HepG2 (cell line): ENCODE measurements around the gene KIF3C. TPM values are rescaled to one million over a fixed set of nuclear protein-coding genes. Genes with fewer than 3 reads are reported as not detected.
A peak's percentile ranks its signal among the peaks of the same experiment; 100 is the strongest.

ENCODE experiments used
- AHR ChIP-seq: IDR thresholded peaks from 2 replicates; pipeline ENCODE4 v1.6.1; 2018; ENCODE audit warnings: missing genetic modification reagents, missing compliant biosample characterization
- BHLHE40 ChIP-seq: IDR thresholded peaks from 2 replicates; pipeline ENCODE4 v1.6.1; 2011; ENCODE audit warnings: low read length, improper control_type of control experiment
- CREM ChIP-seq, 2 experiments: sonication (generic) in 1 of 2; formaldehyde crosslinking in 1 of 2; IDR thresholded peaks; 2 replicates each; pipeline versions ENCODE4 v1.4.0 to v1.6.1; 2016 to 2020; ENCODE audit warnings: antibody characterized with exemption in 1 of 2, mild to moderate bottlenecking in 1 of 2, missing genetic modification reagents in 1 of 2
- GABPA ChIP-seq, 2 experiments: IDR thresholded peaks; 2 replicates each; pipeline ENCODE4 v1.6.1; 2011 to 2016; ENCODE audit warnings: low read depth in 2 of 2, low read length in 1 of 2, missing biosample characterization in 1 of 2, missing genetic modification characterization in 1 of 2
- HCFC1 ChIP-seq: fragments of 150-350 bp; IDR thresholded peaks from 2 replicates; pipeline ENCODE4 v1.6.1; 2014; ENCODE audit warnings: low read depth, low read length
- KDM1A ChIP-seq: IDR thresholded peaks from 2 replicates; pipeline ENCODE4 v1.6.1; 2016; ENCODE audit warnings: missing compliant biosample characterization
- KLF6 ChIP-seq: IDR thresholded peaks from 2 replicates; pipeline ENCODE4 v1.8.0; 2016; ENCODE audit warnings: missing biosample characterization, missing genetic modification reagents
- MED8 ChIP-seq: sonication (generic); formaldehyde crosslinking; IDR thresholded peaks from 2 replicates; pipeline ENCODE4 v1.8.1; 2023; ENCODE audit warnings: mild to moderate bottlenecking, missing genetic modification reagents; ENCODE audit not compliant: insufficient replicate concordance
- NAIF1 ChIP-seq: sonication (generic); formaldehyde crosslinking; IDR thresholded peaks from 2 replicates; pipeline ENCODE4 v1.5.0; 2020; ENCODE audit warnings: mild to moderate bottlenecking, missing genetic modification reagents, borderline replicate concordance
- RBAK ChIP-seq: sonication (generic); formaldehyde crosslinking; IDR thresholded peaks from 2 replicates; pipeline ENCODE4 v1.5.1; 2020; ENCODE audit warnings: mild to moderate bottlenecking, missing genetic modification reagents
- SP1 ChIP-seq, 2 experiments: fragments of 450-650 bp in 1 of 2; sonication (generic) in 1 of 2; formaldehyde crosslinking in 1 of 2; IDR thresholded peaks; 2 replicates each; pipeline versions ENCODE4 v1.4.0 to v1.6.1; 2016 to 2020; ENCODE audit warnings: missing genetic modification reagents in 1 of 2
- TARDBP ChIP-seq: sonication (generic); formaldehyde crosslinking; IDR thresholded peaks from 2 replicates; pipeline ENCODE4 v1.8.0; 2022; ENCODE audit warnings: mild to moderate bottlenecking, missing genetic modification reagents
- ZFP36 ChIP-seq: fragments of 150-350 bp; IDR thresholded peaks from 2 replicates; pipeline ENCODE4 v1.6.1; 2018; ENCODE audit warnings: borderline replicate concordance, low read length, low read depth; ENCODE audit not compliant: partially characterized antibody
- ZFYVE20 ChIP-seq: sonication (generic); formaldehyde crosslinking; IDR thresholded peaks from 2 replicates; pipeline ENCODE4 v1.8.0; 2023; ENCODE audit warnings: low read depth, mild to moderate bottlenecking, moderate library complexity, missing genetic modification reagents, borderline replicate concordance
- ZNF24 ChIP-seq: fragments of 450-650 bp; IDR thresholded peaks from 2 replicates; pipeline ENCODE4 v1.6.1; 2017; ENCODE audit warnings: antibody characterized with exemption, mild to moderate bottlenecking
- ZNF30 ChIP-seq: sonication (generic); formaldehyde crosslinking; IDR thresholded peaks from 2 replicates; pipeline ENCODE4 v1.5.0; 2020; ENCODE audit warnings: mild to moderate bottlenecking, missing genetic modification reagents
- ZNF430 ChIP-seq: sonication (generic); formaldehyde crosslinking; IDR thresholded peaks from 2 replicates; pipeline ENCODE4 v1.9.0; 2021; ENCODE audit warnings: mild to moderate bottlenecking, missing genetic modification reagents
- ZNF557 ChIP-seq: sonication (generic); formaldehyde crosslinking; IDR thresholded peaks from 2 replicates; pipeline ENCODE4 v1.4.0; 2020; ENCODE audit warnings: missing genetic modification reagents
- ZNF569 ChIP-seq: sonication (generic); formaldehyde crosslinking; IDR thresholded peaks from 2 replicates; pipeline ENCODE4 v1.5.0; 2020; ENCODE audit warnings: mild to moderate bottlenecking, missing genetic modification reagents, moderate library complexity, borderline replicate concordance
- polyA plus RNA-seq, 8 experiments: library from polyadenylated mRNA; depleted of rRNA in 3 of 8; stranded (reverse) in 7 of 8; unstranded in 1 of 8; fragments of >200 nt; fragmentation: Illumina TruSeq in 4 of 8; extraction: Trizol in 4 of 8; gene quantifications; 2 replicates each; pipeline versions ENCODE4 v1.2.1 to v1.2.3, GENCODE V29; 2011 to 2016; ENCODE audit warnings: low read depth in 4 of 8, missing spikeins in 1 of 8, mixed read lengths in 1 of 8; ENCODE audit not compliant: insufficient read depth in 1 of 8
- total RNA-seq, 5 experiments: library from RNA; depleted of rRNA; stranded (reverse); fragments of >200 nt; fragmentation: Illumina TruSeq; extraction: Trizol; gene quantifications; 2 replicates each; pipeline ENCODE4 v1.2.3, GENCODE V29; 2016; ENCODE audit warnings: low read depth in 1 of 5
- TF ChIP-seq, protein P1 (sequence below): fragments of 450-650 bp; IDR thresholded peaks from 2 replicates; pipeline ENCODE4 v1.6.1; 2016
- TF ChIP-seq, protein P2 (sequence below): sonication (generic); formaldehyde crosslinking; IDR thresholded peaks from 2 replicates; pipeline ENCODE4 v1.5.0; 2020; ENCODE audit warnings: missing genetic modification reagents, mild to moderate bottlenecking, borderline replicate concordance
- TF ChIP-seq, protein P3 (sequence below): IDR thresholded peaks from 2 replicates; pipeline ENCODE4 v1.6.1; 2016; ENCODE audit warnings: missing compliant biosample characterization, missing genetic modification reagents, borderline replicate concordance
- TF ChIP-seq, protein P4 (sequence below): sonication (generic); formaldehyde crosslinking; IDR thresholded peaks from 2 replicates; pipeline ENCODE4 v1.4.0; 2020; ENCODE audit warnings: mild to moderate bottlenecking, missing genetic modification reagents, borderline replicate concordance
- TF ChIP-seq, protein P5 (sequence below): sonication (generic); formaldehyde crosslinking; IDR thresholded peaks from 2 replicates; pipeline ENCODE4 v1.4.0; 2020; ENCODE audit warnings: missing genetic modification reagents

KIF3C gene
- total and polyA plus RNA-seq, 2 of the 13 experiments (the other 11 are each of a cell fraction or from before 2014, with no cell fraction given): 3.6 to 4.9 TPM

DNA sequence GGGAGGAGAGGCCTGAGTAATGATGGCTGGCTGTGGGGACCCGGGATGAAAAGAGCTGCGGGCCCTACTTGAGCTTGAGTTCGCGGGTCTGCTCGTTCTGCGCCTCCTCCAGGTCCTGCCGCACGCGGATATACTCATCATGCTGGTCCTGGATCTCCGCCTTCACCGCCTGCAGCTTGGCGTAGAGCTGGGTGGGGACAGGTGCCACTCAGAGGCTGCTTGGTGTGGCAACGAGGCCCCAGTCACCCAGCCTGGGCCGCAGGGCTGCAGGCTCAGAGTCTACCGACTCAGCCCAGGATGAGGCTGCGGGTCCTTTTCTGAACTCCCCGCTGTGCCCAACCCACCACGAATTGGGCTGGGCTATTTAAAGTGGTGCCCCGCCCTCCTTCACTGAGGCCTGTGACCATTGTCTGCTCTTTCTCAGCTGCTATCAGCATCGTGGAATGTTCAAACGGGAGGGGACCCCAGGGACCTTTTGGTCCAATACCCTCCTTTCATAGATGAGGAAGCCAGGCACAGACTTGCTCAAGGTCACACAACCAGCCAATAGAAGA lies 28.0 kb downstream of the KIF3C start (continued):
- TF ChIP-seq, protein P1, sequence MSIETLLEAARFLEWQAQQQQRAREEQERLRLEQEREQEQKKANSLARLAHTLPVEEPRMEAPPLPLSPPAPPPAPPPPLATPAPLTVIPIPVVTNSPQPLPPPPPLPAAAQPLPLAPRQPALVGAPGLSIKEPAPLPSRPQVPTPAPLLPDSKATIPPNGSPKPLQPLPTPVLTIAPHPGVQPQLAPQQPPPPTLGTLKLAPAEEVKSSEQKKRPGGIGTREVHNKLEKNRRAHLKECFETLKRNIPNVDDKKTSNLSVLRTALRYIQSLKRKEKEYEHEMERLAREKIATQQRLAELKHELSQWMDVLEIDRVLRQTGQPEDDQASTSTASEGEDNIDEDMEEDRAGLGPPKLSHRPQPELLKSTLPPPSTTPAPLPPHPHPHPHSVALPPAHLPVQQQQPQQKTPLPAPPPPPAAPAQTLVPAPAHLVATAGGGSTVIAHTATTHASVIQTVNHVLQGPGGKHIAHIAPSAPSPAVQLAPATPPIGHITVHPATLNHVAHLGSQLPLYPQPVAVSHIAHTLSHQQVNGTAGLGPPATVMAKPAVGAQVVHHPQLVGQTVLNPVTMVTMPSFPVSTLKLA: no peak
- TF ChIP-seq HCFC1 (no peak), ZFYVE20 (CRISPR knock-in tag) (no peak), SP1 (IDR thresholded peaks at IDR 0.05) (no peak), SP1 (CRISPR knock-in tag; IDR thresholded peaks at IDR 0.05) (no peak), GABPA (IDR thresholded peaks at IDR 0.05; ENCODE audit: low read depth, low read length) (no peak), GABPA (CRISPR knock-in tag; IDR thresholded peaks at IDR 0.05; ENCODE audit: low read depth) (no peak), NAIF1 (CRISPR knock-in tag) (no peak), ZNF569 (CRISPR knock-in tag) (no peak), ZNF30 (CRISPR knock-in tag) (no peak), KLF6 (CRISPR knock-in tag) (no peak), ZNF24 (no peak), KDM1A (CRISPR knock-in tag) (no peak), ZNF430 (CRISPR knock-in tag) (0 out of 2 replicates have a peak, but pooled peaks have one; percentile 24), AHR (CRISPR knock-in tag) (no peak), MED8 (CRISPR knock-in tag) (no peak), ZNF557 (CRISPR knock-in tag) (no peak), TARDBP (CRISPR knock-in tag) (no peak), CREM (IDR thresholded peaks at IDR 0.05) (no peak), CREM (CRISPR knock-in tag; IDR thresholded peaks at IDR 0.05) (no peak), ZFP36 (no peak), RBAK (CRISPR knock-in tag) (no peak), BHLHE40 (no peak)
- TF ChIP-seq, protein P2, sequence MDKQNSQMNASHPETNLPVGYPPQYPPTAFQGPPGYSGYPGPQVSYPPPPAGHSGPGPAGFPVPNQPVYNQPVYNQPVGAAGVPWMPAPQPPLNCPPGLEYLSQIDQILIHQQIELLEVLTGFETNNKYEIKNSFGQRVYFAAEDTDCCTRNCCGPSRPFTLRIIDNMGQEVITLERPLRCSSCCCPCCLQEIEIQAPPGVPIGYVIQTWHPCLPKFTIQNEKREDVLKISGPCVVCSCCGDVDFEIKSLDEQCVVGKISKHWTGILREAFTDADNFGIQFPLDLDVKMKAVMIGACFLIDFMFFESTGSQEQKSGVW (CRISPR knock-in tag): no peak
- TF ChIP-seq, protein P3, sequence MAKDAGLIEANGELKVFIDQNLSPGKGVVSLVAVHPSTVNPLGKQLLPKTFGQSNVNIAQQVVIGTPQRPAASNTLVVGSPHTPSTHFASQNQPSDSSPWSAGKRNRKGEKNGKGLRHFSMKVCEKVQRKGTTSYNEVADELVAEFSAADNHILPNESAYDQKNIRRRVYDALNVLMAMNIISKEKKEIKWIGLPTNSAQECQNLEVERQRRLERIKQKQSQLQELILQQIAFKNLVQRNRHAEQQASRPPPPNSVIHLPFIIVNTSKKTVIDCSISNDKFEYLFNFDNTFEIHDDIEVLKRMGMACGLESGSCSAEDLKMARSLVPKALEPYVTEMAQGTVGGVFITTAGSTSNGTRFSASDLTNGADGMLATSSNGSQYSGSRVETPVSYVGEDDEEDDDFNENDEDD (CRISPR knock-in tag): no peak
- TF ChIP-seq, protein P4, sequence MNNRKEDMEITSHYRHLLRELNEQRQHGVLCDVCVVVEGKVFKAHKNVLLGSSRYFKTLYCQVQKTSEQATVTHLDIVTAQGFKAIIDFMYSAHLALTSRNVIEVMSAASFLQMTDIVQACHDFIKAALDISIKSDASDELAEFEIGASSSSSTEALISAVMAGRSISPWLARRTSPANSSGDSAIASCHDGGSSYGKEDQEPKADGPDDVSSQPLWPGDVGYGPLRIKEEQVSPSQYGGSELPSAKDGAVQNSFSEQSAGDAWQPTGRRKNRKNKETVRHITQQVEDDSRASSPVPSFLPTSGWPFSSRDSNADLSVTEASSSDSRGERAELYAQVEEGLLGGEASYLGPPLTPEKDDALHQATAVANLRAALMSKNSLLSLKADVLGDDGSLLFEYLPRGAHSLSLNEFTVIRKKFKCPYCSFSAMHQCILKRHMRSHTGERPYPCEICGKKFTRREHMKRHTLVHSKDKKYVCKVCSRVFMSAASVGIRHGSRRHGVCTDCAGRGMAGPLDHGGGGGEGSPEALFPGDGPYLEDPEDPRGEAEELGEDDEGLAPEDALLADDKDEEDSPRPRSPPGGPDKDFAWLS (CRISPR knock-in tag): no peak
- TF ChIP-seq, protein P5, sequence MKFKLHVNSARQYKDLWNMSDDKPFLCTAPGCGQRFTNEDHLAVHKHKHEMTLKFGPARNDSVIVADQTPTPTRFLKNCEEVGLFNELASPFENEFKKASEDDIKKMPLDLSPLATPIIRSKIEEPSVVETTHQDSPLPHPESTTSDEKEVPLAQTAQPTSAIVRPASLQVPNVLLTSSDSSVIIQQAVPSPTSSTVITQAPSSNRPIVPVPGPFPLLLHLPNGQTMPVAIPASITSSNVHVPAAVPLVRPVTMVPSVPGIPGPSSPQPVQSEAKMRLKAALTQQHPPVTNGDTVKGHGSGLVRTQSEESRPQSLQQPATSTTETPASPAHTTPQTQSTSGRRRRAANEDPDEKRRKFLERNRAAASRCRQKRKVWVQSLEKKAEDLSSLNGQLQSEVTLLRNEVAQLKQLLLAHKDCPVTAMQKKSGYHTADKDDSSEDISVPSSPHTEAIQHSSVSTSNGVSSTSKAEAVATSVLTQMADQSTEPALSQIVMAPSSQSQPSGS: no peak
